Kidney epithelial cell (primary cell): Measurements from ENCODE around the gene AUNIP. TPM values are rescaled to one million over a fixed set of nuclear protein-coding genes. Genes with fewer than 3 reads are reported as not detected.

Experiments
- DNase-seq: peaks from one replicate; pipeline ENCODE4 v3.0.0-alpha.2; 2010; ENCODE audit warnings: low read depth
- H3K27me3 ChIP-seq: 2 replicates; pipeline ENCODE4 v1.6.0; 2011; ENCODE audit warnings: low read length; ENCODE audit not compliant: control insufficient read depth, insufficient read depth
- H3K36me3 ChIP-seq: 2 replicates; pipeline ENCODE4 v1.5.1; 2011; ENCODE audit warnings: low read length; ENCODE audit not compliant: control insufficient read depth, insufficient read depth
- H3K4me3 ChIP-seq: 2 replicates; pipeline ENCODE4 v1.5.1; 2011; ENCODE audit warnings: low read depth, mild to moderate bottlenecking, control low read depth, low read length
- CTCF ChIP-seq: IDR thresholded peaks from 2 replicates; pipeline ENCODE4 v1.5.1; 2011; ENCODE audit warnings: mild to moderate bottlenecking, moderate library complexity, low read length, control low read depth, inconsistent platforms; ENCODE audit not compliant: insufficient read depth, poor library complexity, severe bottlenecking
- total RNA-seq: library from RNA; depleted of rRNA; stranded (reverse); fragments of >200 nt; gene quantifications from 2 replicates; pipeline ENCODE4 v1.2.3, GENCODE V29; 2015

AUNIP gene
- total RNA-seq, 1 donor from 2014 or later: 1.7 TPM

GRCh38 chr1:25816112-25816718, 43.0 kb downstream of the AUNIP start:
- Histone ChIP-seq H3K36me3 (no peaks in the 10 kb centered on the region), H3K4me3 (no peak overlapping the region)
- no peak for TF ChIP-seq CTCF

GRCh38 chr1:25815208-25816111, 43.8 kb downstream of the AUNIP start:
- TF ChIP-seq CTCF: no peak
- Histone ChIP-seq H3K27me3 (no peaks in the 10 kb centered on the region), H3K4me3 (no peak overlapping the region), H3K36me3 (no peaks in the 10 kb centered on the region)
- DNase-seq: no peak

More at GRCh38 chr1:25816112-25816718, 43.0 kb downstream of the AUNIP start:
- H3K27me3 ChIP-seq: no peaks in the 10 kb centered on the region
- no peak for DNase-seq

- Histone ChIP-seq H3K4me3 (no peak overlapping the region), H3K27me3 (no peaks in the 10 kb centered on the region), H3K36me3 (no peaks in the 10 kb centered on the region)
- no peak for DNase-seq
- TF ChIP-seq CTCF: no peak
Measured at GRCh38 chr1:25814549-25815087, 44.6 kb downstream of the AUNIP start.

- no peak for TF ChIP-seq CTCF
- Histone ChIP-seq H3K36me3 (no peaks in the 10 kb centered on the region), H3K4me3 (no peak overlapping the region), H3K27me3 (no peaks in the 10 kb centered on the region)
- DNase-seq: no peak
Measured at GRCh38 chr1:25813734-25814471, 45.4 kb downstream of the AUNIP start.

- no peak overlapping the region for H3K4me3 ChIP-seq
- DNase-seq: no peak
- H3K36me3 ChIP-seq: no peaks in the 10 kb centered on the region
- no peak for TF ChIP-seq CTCF
- H3K27me3 ChIP-seq: no peaks in the 10 kb centered on the region
Measured at GRCh38 chr1:25813071-25813733, 46.1 kb downstream of the AUNIP start.
